HEK293 (cell line): ENCODE measurements around the gene AGRN.

Experiments
- IKZF3 ChIP-seq: fragments of 450-650 bp; IDR thresholded peaks from 2 replicates; pipeline ENCODE4 v1.5.0; 2018; ENCODE audit warnings: missing biosample characterization, mild to moderate bottlenecking, missing genetic modification characterization, moderate library complexity
- SETDB1 ChIP-seq: IDR thresholded peaks from one replicate; pipeline ENCODE4 v1.6.1; 2017; ENCODE audit warnings: mild to moderate bottlenecking, low read length, moderate library complexity, mixed read lengths; ENCODE audit not compliant: insufficient read length
- SP3 ChIP-seq: fragments of 450-650 bp; formaldehyde crosslinking; IDR thresholded peaks from 2 replicates; pipeline ENCODE4 v1.5.1; 2016; ENCODE audit warnings: missing biosample characterization, missing genetic modification characterization
- ZBTB8A ChIP-seq: fragments of 450-650 bp; formaldehyde crosslinking; IDR thresholded peaks from 2 replicates; pipeline ENCODE4 v1.5.1; 2016; ENCODE audit warnings: missing biosample characterization, missing genetic modification characterization
- ZNF146 ChIP-seq: fragments of 450-650 bp; formaldehyde crosslinking; IDR thresholded peaks from 2 replicates; pipeline ENCODE4 v1.5.1; 2016; ENCODE audit warnings: missing biosample characterization, missing genetic modification characterization
- ZNF214 ChIP-seq: fragments of 450-650 bp; formaldehyde crosslinking; IDR thresholded peaks from 2 replicates; pipeline ENCODE4 v1.5.1; 2017; ENCODE audit warnings: missing biosample characterization, mild to moderate bottlenecking, missing genetic modification characterization, borderline replicate concordance
- ZNF24 ChIP-seq: fragments of 450-650 bp; formaldehyde crosslinking; IDR thresholded peaks from 2 replicates; pipeline ENCODE4 v1.5.1; 2016; ENCODE audit warnings: missing biosample characterization, missing genetic modification characterization
- ZNF555 ChIP-seq: fragments of 450-650 bp; formaldehyde crosslinking; conservative IDR thresholded peaks from 2 replicates; pipeline ENCODE4 v1.5.1; 2017; ENCODE audit warnings: missing biosample characterization, mild to moderate bottlenecking, missing genetic modification characterization, inconsistent platforms
- ZNF623 ChIP-seq: fragments of 450-650 bp; formaldehyde crosslinking; IDR thresholded peaks from 2 replicates; pipeline ENCODE4 v1.5.1; 2016; ENCODE audit warnings: missing biosample characterization, missing genetic modification characterization
- ZNF701 ChIP-seq: fragments of 450-650 bp; formaldehyde crosslinking; IDR thresholded peaks from 2 replicates; pipeline ENCODE4 v1.5.1; 2016; ENCODE audit warnings: missing biosample characterization, missing genetic modification characterization
- TF ChIP-seq, protein P1 (sequence below): fragments of 450-650 bp; formaldehyde crosslinking; IDR thresholded peaks from 2 replicates; pipeline ENCODE4 v1.5.1; 2016; ENCODE audit warnings: missing biosample characterization, missing genetic modification characterization
- TF ChIP-seq, protein P2 (sequence below): fragments of 450-650 bp; formaldehyde crosslinking; IDR thresholded peaks from 2 replicates; pipeline ENCODE4 v1.5.1; 2016; ENCODE audit warnings: missing biosample characterization, missing genetic modification characterization, borderline replicate concordance
- TF ChIP-seq, protein P3 (sequence below): fragments of 450-650 bp; formaldehyde crosslinking; IDR thresholded peaks from 2 replicates; pipeline ENCODE4 v1.5.1; 2017; ENCODE audit warnings: missing biosample characterization, missing genetic modification characterization
- TF ChIP-seq, protein P4 (sequence below): fragments of 450-650 bp; formaldehyde crosslinking; conservative IDR thresholded peaks from 2 replicates; pipeline ENCODE4 v1.5.1; 2016; ENCODE audit warnings: low read depth, missing biosample characterization, missing genetic modification characterization
- TF ChIP-seq, protein P5 (sequence below): fragments of 450-650 bp; formaldehyde crosslinking; IDR thresholded peaks from 2 replicates; pipeline ENCODE4 v1.5.1; 2017; ENCODE audit warnings: missing biosample characterization, missing genetic modification characterization
- TF ChIP-seq, protein P6 (sequence below): fragments of 450-650 bp; formaldehyde crosslinking; IDR thresholded peaks from 2 replicates; pipeline ENCODE4 v1.5.1; 2016; ENCODE audit warnings: missing biosample characterization, missing genetic modification characterization
- TF ChIP-seq, protein P7 (sequence below): fragments of 450-650 bp; formaldehyde crosslinking; IDR thresholded peaks from 2 replicates; pipeline ENCODE4 v1.5.1; 2016; ENCODE audit warnings: missing biosample characterization, missing genetic modification characterization, borderline replicate concordance

Gene AGRN

DNA sequence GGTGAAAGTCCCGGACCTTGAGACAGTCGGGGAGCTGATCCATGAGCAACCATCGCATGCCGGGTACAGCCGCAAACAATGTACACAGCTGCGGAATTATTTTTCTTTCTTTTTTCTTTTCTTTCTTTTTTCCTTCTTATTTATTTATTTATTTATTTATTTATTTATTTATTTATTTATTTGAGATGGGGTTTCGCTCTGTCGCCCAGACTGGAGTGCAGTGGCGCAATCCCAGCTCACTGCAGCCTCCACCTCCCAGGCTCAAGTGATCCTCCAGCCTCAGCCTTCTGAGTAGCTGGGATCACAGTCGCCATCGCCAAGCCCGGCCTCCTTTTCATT is 35.5 kb upstream of the AGRN start (continued):
- TF ChIP-seq, protein P1, sequence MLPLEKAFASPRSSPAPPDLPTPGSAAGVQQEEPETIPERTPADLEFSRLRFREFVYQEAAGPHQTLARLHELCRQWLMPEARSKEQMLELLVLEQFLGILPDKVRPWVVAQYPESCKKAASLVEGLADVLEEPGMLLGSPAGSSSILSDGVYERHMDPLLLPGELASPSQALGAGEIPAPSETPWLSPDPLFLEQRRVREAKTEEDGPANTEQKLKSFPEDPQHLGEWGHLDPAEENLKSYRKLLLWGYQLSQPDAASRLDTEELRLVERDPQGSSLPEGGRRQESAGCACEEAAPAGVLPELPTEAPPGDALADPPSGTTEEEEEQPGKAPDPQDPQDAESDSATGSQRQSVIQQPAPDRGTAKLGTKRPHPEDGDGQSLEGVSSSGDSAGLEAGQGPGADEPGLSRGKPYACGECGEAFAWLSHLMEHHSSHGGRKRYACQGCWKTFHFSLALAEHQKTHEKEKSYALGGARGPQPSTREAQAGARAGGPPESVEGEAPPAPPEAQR: no peak
- TF ChIP-seq ZNF146 (tag by site-specific recombination): no peak
- TF ChIP-seq, protein P2, sequence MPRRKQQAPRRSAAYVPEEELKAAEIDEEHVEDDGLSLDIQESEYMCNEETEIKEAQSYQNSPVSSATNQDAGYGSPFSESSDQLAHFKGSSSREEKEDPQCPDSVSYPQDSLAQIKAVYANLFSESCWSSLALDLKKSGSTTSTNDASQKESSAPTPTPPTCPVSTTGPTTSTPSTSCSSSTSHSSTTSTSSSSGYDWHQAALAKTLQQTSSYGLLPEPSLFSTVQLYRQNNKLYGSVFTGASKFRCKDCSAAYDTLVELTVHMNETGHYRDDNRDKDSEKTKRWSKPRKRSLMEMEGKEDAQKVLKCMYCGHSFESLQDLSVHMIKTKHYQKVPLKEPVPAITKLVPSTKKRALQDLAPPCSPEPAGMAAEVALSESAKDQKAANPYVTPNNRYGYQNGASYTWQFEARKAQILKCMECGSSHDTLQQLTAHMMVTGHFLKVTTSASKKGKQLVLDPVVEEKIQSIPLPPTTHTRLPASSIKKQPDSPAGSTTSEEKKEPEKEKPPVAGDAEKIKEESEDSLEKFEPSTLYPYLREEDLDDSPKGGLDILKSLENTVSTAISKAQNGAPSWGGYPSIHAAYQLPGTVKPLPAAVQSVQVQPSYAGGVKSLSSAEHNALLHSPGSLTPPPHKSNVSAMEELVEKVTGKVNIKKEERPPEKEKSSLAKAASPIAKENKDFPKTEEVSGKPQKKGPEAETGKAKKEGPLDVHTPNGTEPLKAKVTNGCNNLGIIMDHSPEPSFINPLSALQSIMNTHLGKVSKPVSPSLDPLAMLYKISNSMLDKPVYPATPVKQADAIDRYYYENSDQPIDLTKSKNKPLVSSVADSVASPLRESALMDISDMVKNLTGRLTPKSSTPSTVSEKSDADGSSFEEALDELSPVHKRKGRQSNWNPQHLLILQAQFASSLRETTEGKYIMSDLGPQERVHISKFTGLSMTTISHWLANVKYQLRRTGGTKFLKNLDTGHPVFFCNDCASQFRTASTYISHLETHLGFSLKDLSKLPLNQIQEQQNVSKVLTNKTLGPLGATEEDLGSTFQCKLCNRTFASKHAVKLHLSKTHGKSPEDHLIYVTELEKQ (tag by site-specific recombination): no peak
- TF ChIP-seq, protein P3, sequence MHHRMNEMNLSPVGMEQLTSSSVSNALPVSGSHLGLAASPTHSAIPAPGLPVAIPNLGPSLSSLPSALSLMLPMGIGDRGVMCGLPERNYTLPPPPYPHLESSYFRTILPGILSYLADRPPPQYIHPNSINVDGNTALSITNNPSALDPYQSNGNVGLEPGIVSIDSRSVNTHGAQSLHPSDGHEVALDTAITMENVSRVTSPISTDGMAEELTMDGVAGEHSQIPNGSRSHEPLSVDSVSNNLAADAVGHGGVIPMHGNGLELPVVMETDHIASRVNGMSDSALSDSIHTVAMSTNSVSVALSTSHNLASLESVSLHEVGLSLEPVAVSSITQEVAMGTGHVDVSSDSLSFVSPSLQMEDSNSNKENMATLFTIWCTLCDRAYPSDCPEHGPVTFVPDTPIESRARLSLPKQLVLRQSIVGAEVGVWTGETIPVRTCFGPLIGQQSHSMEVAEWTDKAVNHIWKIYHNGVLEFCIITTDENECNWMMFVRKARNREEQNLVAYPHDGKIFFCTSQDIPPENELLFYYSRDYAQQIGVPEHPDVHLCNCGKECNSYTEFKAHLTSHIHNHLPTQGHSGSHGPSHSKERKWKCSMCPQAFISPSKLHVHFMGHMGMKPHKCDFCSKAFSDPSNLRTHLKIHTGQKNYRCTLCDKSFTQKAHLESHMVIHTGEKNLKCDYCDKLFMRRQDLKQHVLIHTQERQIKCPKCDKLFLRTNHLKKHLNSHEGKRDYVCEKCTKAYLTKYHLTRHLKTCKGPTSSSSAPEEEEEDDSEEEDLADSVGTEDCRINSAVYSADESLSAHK (tag by site-specific recombination): no peak
- TF ChIP-seq, protein P4, sequence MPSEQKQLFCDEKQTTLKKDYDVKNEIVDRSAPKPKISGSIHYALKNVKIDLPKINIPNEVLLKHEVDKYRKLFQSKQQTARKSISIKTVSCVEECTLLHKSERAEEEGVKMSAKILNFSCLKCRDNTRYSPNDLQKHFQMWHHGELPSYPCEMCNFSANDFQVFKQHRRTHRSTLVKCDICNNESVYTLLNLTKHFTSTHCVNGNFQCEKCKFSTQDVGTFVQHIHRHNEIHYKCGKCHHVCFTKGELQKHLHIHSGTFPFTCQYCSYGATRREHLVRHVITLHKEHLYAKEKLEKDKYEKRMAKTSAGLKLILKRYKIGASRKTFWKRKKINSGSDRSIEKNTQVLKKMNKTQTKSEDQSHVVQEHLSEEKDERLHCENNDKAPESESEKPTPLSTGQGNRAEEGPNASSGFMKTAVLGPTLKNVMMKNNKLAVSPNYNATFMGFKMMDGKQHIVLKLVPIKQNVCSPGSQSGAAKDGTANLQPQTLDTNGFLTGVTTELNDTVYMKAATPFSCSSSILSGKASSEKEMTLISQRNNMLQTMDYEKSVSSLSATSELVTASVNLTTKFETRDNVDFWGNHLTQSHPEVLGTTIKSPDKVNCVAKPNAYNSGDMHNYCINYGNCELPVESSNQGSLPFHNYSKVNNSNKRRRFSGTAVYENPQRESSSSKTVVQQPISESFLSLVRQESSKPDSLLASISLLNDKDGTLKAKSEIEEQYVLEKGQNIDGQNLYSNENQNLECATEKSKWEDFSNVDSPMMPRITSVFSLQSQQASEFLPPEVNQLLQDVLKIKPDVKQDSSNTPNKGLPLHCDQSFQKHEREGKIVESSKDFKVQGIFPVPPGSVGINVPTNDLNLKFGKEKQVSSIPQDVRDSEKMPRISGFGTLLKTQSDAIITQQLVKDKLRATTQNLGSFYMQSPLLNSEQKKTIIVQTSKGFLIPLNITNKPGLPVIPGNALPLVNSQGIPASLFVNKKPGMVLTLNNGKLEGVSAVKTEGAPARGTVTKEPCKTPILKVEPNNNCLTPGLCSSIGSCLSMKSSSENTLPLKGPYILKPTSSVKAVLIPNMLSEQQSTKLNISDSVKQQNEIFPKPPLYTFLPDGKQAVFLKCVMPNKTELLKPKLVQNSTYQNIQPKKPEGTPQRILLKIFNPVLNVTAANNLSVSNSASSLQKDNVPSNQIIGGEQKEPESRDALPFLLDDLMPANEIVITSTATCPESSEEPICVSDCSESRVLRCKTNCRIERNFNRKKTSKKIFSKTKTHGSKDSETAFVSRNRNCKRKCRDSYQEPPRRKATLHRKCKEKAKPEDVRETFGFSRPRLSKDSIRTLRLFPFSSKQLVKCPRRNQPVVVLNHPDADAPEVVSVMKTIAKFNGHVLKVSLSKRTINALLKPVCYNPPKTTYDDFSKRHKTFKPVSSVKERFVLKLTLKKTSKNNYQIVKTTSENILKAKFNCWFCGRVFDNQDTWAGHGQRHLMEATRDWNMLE (tag by site-specific recombination): peak; percentile 94
- no peak for TF ChIP-seq SETDB1
- peak; percentile 79 for TF ChIP-seq ZNF623 (tag by site-specific recombination)
- no peak for TF ChIP-seq IKZF3 (tag by site-specific recombination)
- TF ChIP-seq, protein P5, sequence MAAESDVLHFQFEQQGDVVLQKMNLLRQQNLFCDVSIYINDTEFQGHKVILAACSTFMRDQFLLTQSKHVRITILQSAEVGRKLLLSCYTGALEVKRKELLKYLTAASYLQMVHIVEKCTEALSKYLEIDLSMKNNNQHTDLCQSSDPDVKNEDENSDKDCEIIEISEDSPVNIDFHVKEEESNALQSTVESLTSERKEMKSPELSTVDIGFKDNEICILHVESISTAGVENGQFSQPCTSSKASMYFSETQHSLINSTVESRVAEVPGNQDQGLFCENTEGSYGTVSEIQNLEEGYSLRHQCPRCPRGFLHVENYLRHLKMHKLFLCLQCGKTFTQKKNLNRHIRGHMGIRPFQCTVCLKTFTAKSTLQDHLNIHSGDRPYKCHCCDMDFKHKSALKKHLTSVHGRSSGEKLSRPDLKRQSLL: no peak
- TF ChIP-seq ZBTB8A (tag by site-specific recombination): peak; percentile 83
- no peak for TF ChIP-seq ZNF701 (tag by site-specific recombination)
- TF ChIP-seq, protein P6, sequence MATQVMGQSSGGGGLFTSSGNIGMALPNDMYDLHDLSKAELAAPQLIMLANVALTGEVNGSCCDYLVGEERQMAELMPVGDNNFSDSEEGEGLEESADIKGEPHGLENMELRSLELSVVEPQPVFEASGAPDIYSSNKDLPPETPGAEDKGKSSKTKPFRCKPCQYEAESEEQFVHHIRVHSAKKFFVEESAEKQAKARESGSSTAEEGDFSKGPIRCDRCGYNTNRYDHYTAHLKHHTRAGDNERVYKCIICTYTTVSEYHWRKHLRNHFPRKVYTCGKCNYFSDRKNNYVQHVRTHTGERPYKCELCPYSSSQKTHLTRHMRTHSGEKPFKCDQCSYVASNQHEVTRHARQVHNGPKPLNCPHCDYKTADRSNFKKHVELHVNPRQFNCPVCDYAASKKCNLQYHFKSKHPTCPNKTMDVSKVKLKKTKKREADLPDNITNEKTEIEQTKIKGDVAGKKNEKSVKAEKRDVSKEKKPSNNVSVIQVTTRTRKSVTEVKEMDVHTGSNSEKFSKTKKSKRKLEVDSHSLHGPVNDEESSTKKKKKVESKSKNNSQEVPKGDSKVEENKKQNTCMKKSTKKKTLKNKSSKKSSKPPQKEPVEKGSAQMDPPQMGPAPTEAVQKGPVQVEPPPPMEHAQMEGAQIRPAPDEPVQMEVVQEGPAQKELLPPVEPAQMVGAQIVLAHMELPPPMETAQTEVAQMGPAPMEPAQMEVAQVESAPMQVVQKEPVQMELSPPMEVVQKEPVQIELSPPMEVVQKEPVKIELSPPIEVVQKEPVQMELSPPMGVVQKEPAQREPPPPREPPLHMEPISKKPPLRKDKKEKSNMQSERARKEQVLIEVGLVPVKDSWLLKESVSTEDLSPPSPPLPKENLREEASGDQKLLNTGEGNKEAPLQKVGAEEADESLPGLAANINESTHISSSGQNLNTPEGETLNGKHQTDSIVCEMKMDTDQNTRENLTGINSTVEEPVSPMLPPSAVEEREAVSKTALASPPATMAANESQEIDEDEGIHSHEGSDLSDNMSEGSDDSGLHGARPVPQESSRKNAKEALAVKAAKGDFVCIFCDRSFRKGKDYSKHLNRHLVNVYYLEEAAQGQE (tag by site-specific recombination): peak; percentile 78
- TF ChIP-seq SP3 (tag by site-specific recombination): no peak
- TF ChIP-seq ZNF214 (tag by site-specific recombination): no peak; the same call in 1 of the 2 replicates
- TF ChIP-seq, protein P7, sequence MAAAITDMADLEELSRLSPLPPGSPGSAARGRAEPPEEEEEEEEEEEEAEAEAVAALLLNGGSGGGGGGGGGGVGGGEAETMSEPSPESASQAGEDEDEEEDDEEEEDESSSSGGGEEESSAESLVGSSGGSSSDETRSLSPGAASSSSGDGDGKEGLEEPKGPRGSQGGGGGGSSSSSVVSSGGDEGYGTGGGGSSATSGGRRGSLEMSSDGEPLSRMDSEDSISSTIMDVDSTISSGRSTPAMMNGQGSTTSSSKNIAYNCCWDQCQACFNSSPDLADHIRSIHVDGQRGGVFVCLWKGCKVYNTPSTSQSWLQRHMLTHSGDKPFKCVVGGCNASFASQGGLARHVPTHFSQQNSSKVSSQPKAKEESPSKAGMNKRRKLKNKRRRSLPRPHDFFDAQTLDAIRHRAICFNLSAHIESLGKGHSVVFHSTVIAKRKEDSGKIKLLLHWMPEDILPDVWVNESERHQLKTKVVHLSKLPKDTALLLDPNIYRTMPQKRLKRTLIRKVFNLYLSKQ: peak; percentile 32; the same call in 1 of the 2 replicates
- TF ChIP-seq ZNF555 (tag by site-specific recombination): peak; percentile 85
- TF ChIP-seq ZNF24: no peak
